GM12874 (cell line): Measurements from ENCODE around the gene WWP2.

Experiments used
- CTCF ChIP-seq: IDR thresholded peaks from 2 replicates; pipeline ENCODE4 v1.5.1; 2011; ENCODE audit warnings: low read depth, mild to moderate bottlenecking, control low read depth, low read length, moderate library complexity; ENCODE audit not compliant: insufficient read depth

The WWP2 gene

DNA sequence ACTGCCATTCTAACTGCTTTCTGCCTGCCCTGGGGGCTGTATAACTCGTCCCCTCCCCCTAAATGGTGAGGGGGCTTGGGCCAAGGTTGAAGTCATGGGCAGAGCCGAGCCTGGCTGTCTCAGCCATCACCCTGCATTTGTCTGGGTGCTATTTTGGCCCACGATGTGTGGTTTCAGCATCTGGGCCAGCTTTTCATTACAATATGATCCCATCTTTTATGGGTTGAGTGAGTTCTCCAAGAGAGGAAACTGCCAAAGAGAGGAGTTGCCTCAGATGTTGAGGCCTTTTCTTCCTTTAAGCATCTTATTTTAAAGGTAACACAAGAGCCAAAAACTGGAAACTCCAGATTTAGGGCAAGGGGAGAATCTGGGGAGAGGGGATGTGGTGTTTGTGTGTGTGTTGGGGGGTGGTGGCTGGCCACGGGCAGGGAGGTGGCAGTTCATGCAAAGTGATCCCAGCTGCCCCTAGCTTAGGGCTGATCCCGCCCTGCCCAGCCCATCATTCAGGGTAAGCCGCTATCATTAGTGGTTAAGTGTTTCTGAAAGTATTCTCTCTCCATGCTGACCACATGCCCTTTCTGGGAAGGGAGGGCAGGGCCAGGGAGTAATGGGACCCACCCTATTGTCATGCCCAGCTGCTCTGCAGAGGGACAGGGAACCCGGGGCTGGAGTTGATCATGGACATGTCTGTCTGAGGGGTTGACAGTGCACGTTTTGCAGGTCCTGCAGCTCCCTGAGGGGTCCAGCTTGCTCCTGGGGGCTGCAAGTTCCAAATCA lies 105.8 kb downstream of the WWP2 start:
- TF ChIP-seq CTCF: no peak

DNA sequence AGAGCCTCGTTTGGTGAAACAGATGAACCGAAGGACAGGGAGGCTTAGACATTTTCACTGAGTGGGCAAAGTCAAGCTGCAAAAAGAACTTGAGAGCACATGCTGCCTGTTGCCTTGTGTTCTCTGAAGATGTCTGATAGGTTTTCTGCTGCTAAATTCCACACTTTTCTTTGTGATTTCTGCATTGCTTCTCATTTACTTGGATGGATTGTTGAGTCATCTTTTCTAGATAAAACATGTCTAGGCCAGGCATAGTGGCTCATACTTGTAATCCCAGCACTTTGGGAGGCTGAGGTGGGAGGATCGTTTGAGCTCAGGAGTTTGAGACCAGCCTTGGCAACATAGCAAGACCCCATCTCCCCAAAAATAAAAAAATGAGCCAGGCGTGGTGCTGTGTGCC lies 108.6 kb downstream of the WWP2 start:
- TF ChIP-seq CTCF: no peak

- no peak for TF ChIP-seq CTCF
Measured at GRCh38 chr16:69871708-69872107, 109.6 kb downstream of the WWP2 start.

DNA sequence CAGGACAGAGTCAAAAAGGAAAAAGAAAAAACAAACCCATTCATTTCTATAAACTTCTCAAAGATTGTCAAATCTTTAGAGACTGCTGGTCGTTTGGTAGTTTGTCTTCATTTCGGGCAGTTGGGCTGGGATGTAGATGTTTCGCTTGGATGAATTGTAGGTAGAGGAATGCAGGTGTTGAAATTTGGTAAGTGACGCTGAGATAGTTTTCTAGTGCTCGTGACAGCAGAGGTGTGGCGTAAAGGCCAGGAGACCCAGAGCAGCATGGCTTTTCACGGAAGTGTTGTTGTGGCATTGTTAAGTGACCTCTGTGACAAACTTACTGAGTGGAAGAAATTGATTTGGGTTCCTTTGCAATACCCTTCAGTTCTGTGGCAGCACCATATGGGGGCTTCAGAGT lies 110.8 kb downstream of the WWP2 start:
- TF ChIP-seq CTCF: no peak

- TF ChIP-seq CTCF: no peak
Measured at GRCh38 chr16:69873783-69874182, 111.7 kb downstream of the WWP2 start.

DNA sequence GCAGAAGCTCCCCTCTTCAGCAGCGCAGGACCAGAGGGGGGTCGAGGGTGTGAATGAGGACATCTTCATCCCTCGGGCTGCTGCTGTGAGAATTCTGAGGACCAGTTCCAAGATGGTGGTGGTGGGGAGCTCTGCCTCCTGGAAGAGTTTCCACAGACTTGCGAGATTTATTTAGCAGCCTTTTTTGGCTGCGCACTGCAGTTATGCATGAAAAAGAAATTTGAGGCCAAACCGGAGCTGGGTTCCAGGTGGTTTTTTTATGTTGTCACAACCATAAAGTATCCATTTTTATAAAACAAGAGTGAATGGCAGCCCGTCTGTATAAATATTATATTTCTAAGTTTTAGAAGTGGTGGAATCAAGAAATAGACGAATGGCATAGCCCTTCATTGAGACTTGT lies 112.1 kb downstream of the WWP2 start:
- TF ChIP-seq CTCF: no peak

DNA sequence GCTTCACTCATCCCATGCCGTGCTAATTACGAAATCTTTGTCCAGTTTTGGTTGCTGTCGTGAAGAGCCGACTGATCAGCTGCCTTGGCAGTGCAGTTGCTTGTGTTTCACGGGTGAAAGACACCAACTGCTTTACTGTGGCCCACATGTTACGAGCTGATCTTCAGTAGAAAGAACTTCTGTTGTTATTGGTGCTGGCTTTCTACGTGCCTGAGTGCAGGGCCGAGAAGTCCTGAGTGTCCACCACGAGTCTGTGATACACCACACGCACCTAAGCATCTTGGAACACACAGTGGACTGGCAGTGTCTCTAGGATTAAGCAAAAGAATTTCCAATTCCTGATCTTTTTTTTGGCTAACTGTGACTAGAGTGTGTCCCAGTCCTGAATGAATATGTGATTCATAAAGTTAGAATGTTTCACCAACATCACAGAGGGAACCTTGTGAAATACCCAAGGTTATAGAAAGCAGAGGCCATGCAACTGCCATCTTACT lies 118.6 kb downstream of the WWP2 start:
- no peak for TF ChIP-seq CTCF
